Measurements from ENCODE around the gene NDUFS2. TPM values are rescaled to one million over a fixed set of nuclear protein-coding genes. Genes with fewer than 3 reads are reported as not detected.
A peak's percentile ranks its signal among the peaks of the same experiment; 100 is the strongest.

The NDUFS2 gene
- total RNA-seq, 1 donor from 2014 or later = 130 TPM

DNA sequence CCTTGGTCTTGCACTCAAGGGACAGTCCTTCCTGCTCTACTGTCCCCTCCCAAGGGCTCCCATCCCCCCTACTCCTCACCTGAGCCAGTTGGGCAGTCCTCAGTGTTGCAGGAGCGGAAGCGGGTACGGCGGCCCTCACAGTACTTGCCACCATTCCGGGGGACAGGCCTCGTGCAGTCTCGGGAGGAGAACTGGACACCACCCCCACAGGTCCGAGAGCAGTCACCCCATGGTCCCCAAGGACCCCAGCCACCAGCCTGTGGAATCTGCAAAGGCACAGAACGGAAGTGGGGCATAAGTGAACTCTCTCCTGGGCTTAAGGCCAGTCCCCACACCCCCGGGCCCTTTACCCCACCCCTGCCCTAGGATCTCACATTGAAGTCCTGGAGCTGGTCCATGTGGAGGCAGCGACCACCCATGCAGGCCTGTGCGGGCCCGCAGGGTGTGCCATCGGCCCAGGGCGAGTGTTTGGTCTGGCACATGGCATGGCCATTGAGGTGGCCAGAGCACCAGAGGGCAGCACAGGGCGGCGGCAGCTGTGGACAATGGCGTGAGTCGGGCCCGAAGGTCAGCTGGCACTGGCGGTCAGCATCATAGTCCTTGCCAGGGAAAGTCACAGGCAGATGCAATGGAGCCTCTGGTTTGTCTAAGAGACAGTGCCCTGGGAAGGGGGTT is 8.5 kb upstream of the NDUFS2 start:
- peak; percentile 58 to 71 for DNase-seq (ENCODE audit: low read depth in 2 of 2)

DNA sequence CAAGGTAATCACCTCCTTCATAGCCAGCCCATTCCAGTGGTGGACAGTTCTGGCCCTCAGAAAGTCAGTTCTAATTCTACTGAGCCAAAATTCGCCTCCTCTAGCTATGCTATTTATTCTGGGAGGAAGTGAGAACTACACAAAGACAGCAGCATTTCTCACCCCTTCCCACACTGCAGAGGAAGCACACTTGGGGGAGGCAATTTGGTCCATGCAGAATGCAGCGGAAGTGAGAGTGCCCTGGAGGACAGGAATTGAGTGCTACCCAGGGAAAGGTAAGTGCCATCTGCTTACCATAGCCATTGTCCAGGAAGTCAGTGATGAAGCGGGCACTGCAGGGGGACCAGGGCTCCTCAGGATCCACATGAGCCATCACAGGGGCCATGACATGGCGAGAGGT is 7.0 kb upstream of the NDUFS2 start:
- DNase-seq (ENCODE audit: low read depth in 2 of 2) = no peak

DNA sequence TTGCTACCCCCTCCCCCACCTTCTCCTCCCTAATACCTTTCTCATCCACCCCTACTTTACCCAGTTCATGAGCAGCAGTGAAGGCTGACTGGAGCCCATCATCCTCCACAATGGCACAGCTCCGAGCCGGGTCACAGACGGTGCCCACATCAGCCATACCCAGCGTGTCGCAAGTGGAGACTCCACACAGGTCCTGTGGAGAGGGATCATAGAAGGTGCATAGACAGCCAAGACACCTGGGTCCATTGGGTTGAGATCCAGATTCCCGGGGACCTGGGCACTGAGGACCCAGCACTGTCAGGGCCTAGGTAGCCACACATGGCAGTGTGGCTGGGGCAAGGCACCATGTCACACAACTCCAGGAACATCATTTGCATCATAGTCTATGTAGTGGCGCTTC is 6.1 kb upstream of the NDUFS2 start:
- no peak for DNase-seq (ENCODE audit: low read depth in 2 of 2)

DNA sequence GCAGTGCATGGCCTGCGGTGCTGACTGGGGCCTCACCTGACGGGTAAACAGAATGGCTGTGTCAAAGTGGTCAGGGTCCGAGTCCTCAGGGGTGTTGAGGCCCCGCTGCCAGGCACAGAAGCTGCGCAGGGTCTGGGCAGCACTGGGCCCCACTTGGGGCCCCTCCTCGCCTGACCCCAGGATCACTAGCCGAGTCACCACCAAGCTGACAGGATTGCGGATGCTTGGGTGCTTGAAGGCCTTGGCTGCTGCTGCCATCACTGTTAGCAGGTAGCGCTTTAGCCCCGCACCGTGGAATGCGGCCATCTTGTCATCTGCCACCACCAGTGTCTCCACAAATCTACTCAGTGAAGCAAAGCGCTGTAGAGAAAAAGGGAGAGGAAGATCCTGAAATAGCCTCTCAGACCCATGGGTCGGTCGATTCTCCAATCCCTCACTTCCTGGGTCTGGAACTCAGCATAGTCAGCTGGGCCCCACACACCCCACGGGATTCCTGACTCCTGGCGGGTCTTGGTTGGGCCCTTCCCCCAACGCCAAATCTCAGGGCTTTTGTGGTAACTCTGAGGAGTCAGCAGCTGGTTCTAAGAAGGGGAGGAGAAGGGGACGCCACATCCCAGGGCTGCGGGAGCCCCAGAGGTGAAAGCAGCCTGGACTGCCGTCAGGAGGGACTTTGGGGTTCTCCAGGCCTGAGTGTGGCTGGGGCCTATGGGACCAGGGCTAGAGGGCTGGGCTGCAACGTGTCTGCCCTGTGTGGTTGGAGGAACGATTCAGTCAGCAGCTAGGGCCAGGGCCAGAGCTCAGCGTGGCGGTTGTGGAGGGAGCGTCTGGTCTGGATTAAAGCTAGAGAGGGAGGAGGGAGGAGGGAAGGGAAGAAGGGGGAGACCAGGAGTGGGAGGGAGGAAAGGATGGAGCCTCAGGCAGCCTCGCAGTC is 5.4 kb upstream of the NDUFS2 start:
- DNase-seq (ENCODE audit: low read depth in 2 of 2) = peak in 1 of 2 donors; percentile 45

DNA sequence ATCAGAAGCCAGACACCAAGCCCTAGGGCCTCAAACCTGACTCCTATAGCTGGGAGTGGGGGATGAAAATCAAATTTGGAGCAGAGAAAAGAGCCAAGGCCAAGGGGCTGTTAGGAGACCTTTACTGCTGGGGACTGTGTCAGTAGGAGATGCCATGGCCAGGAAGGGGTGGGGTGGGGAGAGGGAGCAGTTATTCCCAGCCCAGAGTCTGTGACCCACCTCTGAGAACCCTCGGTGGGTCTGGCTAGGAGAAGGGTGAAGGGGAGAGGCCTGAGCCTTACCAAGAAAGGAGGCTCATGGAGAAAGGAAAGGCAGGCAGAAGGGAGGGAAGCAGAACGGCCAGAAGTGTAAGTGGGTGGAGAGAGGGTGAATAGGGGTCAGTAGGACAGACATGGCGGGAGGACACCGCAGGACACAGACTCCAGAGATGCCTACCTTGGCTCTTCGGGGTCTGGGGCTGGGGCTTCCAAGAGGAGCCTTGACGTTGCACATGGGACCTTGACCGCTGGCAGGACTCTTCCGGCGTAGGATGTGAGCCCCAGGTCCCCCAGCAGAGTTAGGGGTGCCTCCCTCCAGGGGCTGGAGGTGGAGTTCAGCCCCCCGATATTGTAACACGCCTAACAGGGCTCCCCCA is 4.5 kb upstream of the NDUFS2 start:
- DNase-seq (ENCODE audit: low read depth in 2 of 2) = no peak

DNA sequence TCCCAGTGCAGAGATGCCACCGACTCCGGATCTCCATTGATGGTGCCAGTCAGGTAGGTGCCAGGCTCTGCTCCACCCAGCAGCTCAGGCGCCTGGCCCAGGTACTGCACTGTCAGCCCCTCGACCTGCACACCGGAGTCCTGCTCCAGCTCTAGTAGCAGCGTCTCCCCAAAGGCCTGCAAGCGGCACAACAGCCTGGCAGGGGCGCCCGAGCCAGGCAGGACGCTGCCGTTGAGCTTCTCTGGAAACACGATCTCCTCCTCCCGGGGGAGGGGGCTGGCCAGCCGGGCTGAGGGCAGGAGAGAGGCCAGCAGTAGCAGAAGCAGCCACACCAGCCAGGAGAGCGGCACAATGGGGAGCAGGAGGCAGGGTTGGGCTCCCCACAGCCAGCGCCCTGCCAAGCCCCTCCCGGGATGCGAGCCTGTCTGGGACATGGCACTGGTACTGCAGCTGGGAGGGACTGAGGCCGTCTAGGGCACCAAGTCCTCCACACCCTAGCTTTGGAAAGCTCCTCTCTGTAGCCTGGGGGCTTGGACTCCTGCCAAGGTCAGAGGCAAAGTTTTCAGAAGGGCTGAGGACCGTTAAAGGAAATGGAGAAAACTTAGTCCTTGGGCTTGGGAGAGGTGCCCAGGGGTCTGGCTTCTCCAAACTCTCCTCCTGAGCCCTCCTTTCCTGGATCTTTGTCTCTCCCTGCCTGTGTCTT is 3.8 kb upstream of the NDUFS2 start:
- DNase-seq (ENCODE audit: low read depth in 2 of 2) = peak; percentile 42 to 51

DNA sequence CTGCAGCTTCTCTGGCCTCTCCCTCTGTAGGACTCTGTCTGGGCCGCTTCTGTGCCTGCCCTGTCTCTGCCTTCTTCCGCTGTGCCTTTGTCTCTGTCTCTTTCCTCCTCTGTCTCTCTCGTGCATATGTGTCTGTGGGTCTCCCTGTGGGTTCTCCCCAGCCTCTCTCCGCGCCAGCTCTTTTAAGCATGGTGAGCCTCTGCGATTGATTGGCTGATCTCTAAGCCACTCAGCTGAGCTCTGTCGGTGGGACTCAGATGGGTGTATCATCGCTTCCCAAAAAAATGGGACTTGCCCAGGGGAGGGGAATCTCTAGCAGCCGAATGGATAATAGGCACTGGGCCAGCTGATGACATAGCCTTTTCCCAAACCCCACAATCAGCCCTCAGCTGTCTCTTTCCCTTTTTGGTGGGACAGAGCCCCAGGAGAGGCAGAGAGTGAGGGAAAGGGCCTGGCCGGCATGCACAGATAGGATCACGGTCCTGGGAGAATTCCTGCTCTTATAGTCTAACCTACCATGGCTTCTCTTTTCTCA is 3.2 kb upstream of the NDUFS2 start, which contains the start of gene ADAMTS4:
Gene ADAMTS4, minus strand, starts transcription at position 158 of the 535 bp plus-strand sequence. CDS start 427 bp downstream, outside the sequence.
- peak; percentile 78 to 81 for DNase-seq (ENCODE audit: low read depth in 2 of 2)

DNA sequence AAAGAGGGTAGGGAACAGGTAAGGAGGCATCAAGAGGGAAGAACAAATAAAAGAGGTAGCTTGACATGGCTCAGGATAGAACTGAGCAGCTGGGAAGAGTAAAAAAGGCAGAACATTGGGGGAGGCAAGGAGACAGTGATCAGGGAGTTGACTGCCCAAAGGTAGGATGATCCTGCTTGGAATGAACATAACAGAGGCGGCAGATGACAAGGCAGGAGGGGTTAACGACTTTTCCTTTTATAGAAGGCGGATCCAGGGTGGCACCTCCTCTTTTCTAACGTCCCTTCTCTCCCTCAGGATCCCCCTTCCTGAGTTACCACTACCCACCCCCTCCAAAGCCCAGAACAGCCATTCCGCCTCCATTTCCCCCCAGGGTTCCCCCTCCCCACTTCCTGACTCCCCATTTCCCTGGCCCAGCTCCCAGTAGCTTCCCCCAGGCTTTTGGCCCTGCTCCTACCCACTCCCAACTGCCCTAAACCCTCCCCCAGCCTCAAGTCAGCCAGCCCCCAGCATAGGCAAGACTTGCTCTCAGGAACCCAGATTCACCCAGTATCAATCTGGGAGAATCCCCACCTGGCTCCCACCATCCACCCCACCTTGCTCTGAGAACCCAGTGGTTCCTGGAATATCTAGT is 2.5 kb upstream of the NDUFS2 start:
- DNase-seq (ENCODE audit: low read depth in 2 of 2) = peak; percentile 26 to 35

DNA sequence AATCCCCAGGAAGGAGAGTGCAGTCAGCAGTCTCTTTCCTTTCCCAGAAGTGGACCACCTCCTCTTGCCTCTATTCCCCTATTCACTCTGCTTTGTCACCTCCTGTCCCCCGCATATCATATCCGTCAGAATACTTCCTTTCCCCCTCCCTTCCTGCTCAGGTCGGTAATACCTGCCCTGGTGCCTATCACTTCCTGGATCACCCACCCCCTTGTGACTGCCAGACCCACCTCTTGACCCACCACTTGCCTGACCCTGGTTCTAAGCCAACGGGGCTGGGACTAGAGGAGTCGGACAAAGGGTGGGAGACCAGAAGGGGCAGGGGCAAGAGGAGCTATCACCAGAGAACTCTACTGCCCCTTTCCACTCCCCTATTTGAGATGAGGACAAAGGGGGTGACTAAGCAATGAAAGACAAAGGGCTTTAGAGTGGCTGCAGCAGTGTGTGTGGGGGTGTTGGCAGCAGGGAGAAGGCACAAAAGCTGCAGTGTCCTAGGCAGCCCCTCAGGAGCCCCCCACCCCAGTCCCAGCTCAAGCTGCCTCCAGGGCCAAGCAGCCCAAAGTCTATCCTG is 1.7 kb upstream of the NDUFS2 start:
- peak; percentile 41 to 50 for DNase-seq (ENCODE audit: low read depth in 2 of 2)

DNA sequence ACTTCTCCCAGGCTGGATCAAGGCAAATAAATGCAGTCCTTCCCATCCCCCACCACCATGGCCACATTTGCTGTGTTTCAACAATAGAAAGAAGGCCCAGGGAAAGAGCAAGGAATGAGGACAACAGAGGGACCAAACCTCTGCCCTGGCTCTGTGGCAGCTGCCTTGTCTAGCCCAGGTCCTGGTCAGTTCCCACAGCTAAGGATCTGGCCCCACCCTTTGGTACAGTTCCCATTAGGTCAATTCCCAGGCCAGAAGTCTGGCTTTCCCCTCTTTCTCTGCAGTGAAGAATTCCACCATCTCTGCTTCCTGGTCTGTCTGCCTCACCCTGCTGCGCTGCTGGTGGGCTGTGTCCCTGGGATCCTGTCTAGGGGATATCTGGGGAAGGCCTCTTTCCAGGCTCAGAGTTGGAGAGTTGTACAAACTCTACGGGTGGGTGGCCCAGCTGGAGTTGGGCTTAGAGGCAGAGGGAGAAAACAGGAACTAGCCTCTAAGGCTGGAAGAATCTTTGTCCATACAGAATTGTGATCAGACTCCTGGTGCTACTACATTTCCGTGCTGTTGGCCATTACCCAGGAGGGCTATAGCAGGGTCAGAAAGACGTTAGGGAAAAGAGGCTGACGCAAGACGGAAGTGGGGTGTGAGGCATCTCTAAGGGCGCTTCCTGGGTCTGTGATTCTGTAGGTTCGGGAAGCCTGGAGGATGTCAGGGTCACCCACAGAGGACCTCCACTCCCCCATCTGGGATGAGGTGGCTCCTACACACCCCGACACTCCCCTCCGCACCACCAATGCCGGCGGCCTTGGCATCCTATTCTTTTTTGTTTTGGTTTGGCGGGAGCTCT is 953 bp upstream of the NDUFS2 start:
- peak; percentile 54 to 96 for DNase-seq (ENCODE audit: low read depth in 2 of 2)

DNA sequence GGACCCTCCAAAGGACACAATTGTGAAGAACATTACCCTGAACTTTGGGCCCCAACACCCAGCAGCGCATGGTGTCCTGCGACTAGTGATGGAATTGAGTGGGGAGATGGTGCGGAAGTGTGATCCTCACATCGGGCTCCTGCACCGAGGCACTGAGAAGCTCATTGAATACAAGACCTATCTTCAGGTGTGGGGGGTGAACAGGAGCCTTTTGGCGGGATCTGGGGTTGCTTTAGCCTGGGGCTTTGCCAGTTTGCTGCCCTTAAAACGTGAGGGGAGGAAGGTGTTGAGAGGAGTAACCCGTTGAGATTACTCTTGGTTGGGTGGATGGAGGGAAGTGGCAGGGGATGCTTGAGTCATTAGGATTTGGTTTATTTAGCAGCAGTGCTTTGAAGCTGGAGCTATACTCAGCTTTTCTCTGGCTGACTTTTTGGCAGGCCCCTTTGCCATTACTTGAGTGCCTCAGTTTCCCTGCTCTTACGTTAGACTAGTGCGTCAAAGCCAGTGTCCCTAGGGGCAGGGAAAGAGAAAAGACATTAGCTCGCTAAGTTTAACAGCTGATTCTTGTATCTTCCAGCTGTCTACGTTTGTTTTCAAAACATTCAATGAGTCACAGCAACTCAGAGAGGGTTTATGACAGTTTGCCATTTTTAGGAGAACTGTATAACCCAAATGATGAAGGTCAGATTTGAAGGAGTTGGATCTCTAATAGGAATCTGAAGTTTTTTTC is 4.4 kb downstream of the NDUFS2 start:
- no peak for DNase-seq (ENCODE audit: low read depth in 2 of 2)

DNA sequence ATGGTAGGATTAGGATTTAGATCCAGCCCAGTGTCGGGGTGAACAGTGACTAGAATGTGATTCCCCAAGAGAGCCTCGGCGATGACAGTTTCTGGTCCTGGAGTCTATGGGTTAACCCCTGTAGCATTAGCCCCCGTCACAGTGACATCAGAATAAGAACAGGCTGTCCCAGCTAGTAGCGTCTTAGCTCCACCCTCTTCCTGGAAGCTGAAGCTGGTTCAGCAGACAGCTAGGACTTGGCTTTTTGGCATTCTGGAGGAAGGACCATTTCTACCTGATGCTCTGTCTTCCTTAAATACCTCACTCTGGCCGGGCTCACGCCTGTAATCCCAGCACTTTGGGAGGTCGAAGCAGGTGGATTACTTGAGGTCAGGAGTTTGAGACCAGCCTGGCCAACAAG is 5.0 kb downstream of the NDUFS2 start:
- peak in 1 of 2 donors; percentile 74 for DNase-seq (ENCODE audit: low read depth in 2 of 2)

DNA sequence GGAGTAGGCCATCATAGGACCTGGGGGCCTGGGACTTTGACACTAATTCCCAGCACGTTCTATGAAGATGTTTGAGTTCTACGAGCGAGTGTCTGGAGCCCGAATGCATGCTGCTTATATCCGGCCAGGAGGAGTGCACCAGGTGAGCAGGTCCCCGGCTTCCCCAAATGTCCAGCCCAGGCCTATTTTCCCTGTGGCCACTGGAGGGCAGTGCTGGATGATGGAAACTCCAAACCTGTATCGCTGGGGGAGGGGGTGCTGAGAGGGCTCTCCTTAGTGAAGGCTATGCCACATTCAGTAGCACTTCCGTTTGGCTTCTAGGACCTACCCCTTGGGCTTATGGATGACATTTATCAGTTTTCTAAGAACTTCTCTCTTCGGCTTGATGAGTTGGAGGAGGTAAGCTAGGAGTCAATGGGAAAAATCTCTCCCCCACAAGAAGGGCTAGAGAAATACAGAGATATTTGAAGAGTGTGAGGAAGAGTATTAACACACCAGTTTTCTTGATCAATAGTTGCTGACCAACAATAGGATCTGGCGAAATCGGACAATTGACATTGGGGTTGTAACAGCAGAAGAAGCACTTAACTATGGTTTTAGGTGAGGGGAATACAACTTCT is 7.7 kb downstream of the NDUFS2 start:
- DNase-seq (ENCODE audit: low read depth in 2 of 2) = peak; percentile 73 to 82

DNA sequence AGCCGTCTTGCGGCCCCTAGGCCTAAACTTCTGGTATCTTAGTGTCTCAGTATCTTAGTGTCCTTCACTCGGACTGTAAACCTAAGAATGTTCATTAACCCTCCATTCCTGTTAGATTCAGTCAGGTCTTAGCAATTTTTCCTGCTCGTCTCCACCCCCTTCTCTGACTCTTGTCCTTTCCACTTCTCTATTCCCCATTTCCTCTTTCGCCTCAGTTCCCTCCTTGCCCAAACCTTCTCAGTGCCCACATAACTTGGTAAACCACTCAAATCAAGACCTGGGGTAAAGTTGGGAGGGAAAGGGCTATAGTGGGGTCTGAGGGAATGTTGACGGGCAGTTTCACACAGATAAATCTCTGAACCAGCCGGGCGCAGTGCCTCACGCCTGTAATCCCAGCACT is 12.2 kb downstream of the NDUFS2 start:
- no peak for DNase-seq (ENCODE audit: low read depth in 2 of 2)

DNA sequence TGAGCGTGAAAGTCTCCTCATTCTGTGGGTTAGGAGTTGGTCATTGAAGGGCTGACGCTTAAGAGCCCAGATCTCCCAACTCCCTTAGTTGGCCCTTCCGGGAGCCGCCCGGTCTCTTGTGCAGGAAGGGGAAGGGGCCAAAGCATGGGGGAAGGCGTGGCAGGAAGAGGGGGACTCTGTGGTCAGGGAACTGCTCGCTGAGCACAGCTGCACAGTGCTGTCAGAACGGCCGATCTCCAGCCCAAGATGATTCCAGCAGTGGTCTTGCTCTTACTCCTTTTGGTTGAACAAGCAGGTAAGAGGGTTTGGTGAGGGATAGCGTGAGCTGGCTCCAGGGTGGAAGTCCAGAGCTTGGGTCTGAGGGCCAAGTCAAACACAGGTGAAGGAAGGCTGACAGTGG is 12.9 kb downstream of the NDUFS2 start, which contains the start of gene FCER1G:
Gene FCER1G, plus strand, starts transcription at position 220 of the 400 bp plus-strand sequence. Its CDS starts 27 bp downstream, at position 247.
- DNase-seq (ENCODE audit: low read depth in 2 of 2) = no peak

DNA sequence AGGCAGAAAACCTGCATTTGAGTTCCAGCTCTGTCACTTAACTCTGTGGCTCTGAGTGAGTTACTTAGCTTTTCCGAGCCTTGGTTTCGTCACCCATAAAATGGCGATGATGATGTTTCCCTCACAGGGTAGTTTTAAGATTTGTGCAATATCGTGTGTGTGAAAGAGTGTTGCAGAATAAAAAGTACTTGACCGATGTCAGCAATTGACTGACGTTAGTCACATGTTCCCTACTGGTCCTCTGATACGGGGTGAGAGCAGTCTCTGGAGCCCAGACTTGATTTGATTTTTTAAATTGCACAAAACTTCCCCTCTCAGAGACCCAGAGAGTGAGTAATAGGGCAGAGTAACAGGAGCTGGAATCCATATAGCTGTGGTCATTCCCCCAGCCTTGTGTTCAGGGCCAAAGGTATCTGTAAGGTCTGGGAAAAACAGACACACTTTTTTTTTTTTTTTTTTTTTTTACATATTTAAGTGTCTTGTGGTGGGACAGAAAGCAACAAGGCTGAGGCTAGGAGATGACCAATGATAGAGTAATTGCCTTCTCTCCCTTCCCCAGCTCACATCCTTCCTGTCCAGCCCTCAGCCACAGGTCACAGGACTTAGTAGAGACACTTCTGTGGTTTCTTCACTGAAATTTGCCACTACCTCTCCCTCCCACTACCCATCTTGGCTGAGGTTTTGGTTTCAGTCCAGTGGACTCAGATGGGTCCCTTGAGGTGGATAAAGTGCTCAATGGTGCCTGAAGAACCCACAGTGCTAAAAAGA is 15.0 kb downstream of the NDUFS2 start:
- peak in 1 of 2 donors; percentile 71 for DNase-seq (ENCODE audit: low read depth in 2 of 2)

DNA sequence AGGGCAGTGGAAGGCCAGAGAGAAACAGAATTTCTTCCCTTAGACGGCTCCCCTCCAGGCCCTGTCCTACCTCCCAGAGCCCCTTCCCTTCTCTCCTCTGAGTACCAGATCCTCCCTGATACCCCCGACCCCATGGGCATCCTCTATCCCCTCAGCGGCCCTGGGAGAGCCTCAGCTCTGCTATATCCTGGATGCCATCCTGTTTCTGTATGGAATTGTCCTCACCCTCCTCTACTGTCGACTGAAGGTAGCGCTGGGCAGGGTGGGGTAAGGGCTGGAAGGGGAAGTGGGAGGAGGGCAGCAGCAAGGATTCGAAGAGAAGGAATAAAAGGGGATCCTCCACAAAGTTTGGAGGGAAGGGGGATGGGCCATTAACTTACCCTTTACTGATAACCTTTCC is 15.7 kb downstream of the NDUFS2 start:
- no peak for DNase-seq (ENCODE audit: low read depth in 2 of 2)
